ENCODE measurements around the gene CAMKK1. TPM values are rescaled to one million over a fixed set of nuclear protein-coding genes. Genes with fewer than 3 reads are reported as not detected.

CAMKK1 gene
- total and polyA plus RNA-seq, 2 experiments from 2014 or later = 4.3 to 7.1 TPM

GRCh38 chr17:3928406-3928805 is 35.6 kb upstream of the CAMKK1 start:
- H3K36me3 ChIP-seq (ENCODE audit: insufficient read depth) = no peaks in the 10 kb centered on the region
- H3K4me1 ChIP-seq (ENCODE audit: insufficient read depth) = no peaks in the 10 kb centered on the region
- TF ChIP-seq ETS1 (IDR thresholded peaks at IDR 0.05) (no peak), JUNB (IDR thresholded peaks at IDR 0.05; ENCODE audit: unreplicated experiment) (no peak), REST (IDR thresholded peaks at IDR 0.05; ENCODE audit: unreplicated experiment) (no peak), CREB1 (CRISPR knock-in tag; IDR thresholded peaks at IDR 0.05; ENCODE audit: low read depth) (no peak), ZNF114 (CRISPR knock-in tag; IDR thresholded peaks at IDR 0.05) (no peak), NANOG (IDR thresholded peaks at IDR 0.05; ENCODE audit: borderline replicate concordance) (no peak), STAT1 (IDR thresholded peaks at IDR 0.05; ENCODE audit: unreplicated experiment) (no peak), POLR2AphosphoS5 (IDR thresholded peaks at IDR 0.05; ENCODE audit: low read depth) (no peak), EZH2phosphoT487 (IDR thresholded peaks at IDR 0.05; ENCODE audit: unreplicated experiment) (no peak), ZNF462 (CRISPR knock-in tag; IDR thresholded peaks at IDR 0.05) (no peak), ZNF331 (CRISPR knock-in tag; IDR thresholded peaks at IDR 0.05; ENCODE audit: low read depth) (no peak), CTCF (conservative IDR thresholded peaks at IDR 0.05; ENCODE audit: low read depth in 2 of 2) (no peak), EZH2 (IDR thresholded peaks at IDR 0.05; ENCODE audit: low read depth, unreplicated experiment) (no peak)
- Mint-ChIP-seq H3K27me3 (ENCODE audit: insufficient read depth, low read depth, poor library complexity) (peaks cover 8% of the 10 kb centered on the region), H3K36me3 (ENCODE audit: low read depth) (peaks cover 4% of the 10 kb centered on the region; the same call in 1 of the 3 replicates), H3K27ac (no peak overlapping the region), H3K4me3 (no peak overlapping the region), H3K4me1 (peaks cover 13% of the 10 kb centered on the region), H3K9me3 (no peaks in the 10 kb centered on the region)
- no peak overlapping the region for H3K4me3 ChIP-seq
- no peaks in the 10 kb centered on the region for H3K9me2 ChIP-seq (ENCODE audit: insufficient read depth)
- no peaks in the 10 kb centered on the region for H3F3A ChIP-seq (replicated peaks; ENCODE audit: low read depth)
- H3K27ac ChIP-seq (ENCODE audit: low read depth) = no peak overlapping the region
- H2AFZ ChIP-seq = no peak overlapping the region
- H3K4me2 ChIP-seq = no peak overlapping the region
- ATAC-seq (no peak), DNase-seq (ENCODE audit: low spot score) (no peak)
- H4K20me1 ChIP-seq (replicated peaks; ENCODE audit: insufficient read depth) = no peaks in the 10 kb centered on the region
- H3K27me3 ChIP-seq (ENCODE audit: insufficient read depth) = no peaks in the 10 kb centered on the region
- H3K79me2 ChIP-seq (replicated peaks; ENCODE audit: insufficient read depth) = no peaks in the 10 kb centered on the region

Measured in GM23338 (cell line).